Measurements from ENCODE around the gene ABCC4.

The ABCC4 gene

DNA sequence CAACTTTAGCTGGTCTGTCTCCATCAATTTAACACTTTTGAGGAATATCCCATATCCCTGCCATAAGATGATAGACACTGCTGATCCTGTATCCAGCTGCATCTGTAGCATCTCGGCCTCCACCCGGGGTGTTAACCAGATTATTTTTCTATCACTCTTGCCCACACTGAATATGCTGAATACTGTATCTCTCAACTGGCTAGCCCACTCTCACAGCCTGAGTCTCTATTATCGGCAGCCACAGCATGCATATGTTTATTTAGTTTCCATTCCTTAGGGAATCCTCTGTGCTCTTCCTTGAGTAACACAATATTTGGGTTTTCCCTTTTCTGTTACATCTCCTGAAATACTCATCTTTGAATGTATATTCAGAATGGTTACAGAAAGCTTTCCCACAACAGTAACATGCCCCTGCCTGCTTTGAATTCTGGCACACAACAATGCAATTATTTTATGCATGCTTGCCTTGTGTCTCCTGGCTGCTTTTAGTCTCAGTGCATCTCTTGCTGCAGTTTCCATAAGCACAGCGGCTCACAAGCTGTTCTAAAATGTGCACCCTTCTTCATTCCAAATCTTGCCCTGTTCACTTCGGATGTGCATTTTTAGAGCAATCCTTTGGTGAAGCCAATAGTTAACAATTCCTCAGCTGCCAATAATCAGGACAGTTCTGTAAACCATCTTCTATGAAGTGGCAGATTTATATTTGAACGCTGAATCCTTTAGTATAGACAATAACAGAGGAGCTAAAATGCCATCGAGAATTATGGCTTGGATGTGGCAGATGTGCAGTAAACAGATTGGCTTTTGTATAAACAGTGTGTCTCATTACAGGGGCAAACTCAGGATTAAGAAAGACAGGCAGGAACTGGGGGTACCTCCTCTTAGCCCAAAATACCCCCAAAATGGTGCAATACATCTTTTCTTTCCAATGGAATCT, 327.0 kb downstream of the ABCC4 start:
- Mint-ChIP-seq H3K27me3 (peaks cover 9% of the 10 kb centered on the region), H3K36me3 (no peaks in the 10 kb centered on the region), H3K4me1 (ENCODE audit: low read depth) (no peaks in the 10 kb centered on the region), H3K4me3 (no peak overlapping the region), H3K9me3 (ENCODE audit: low read depth) (no peaks in the 10 kb centered on the region), H3K27ac (no peak overlapping the region)

- peaks cover 6% of the 10 kb centered on the region for H3K4me1 Mint-ChIP-seq (ENCODE audit: low read depth)
Measured at GRCh38 chr13:94972262-94972661, 329.0 kb downstream of the ABCC4 start.

More at GRCh38 chr13:94972262-94972661, 329.0 kb downstream of the ABCC4 start:
- H3K4me3 Mint-ChIP-seq = no peak overlapping the region
- peaks cover 10% of the 10 kb centered on the region for H3K27me3 Mint-ChIP-seq
- no peaks in the 10 kb centered on the region for H3K36me3 Mint-ChIP-seq
- no peak overlapping the region for H3K27ac Mint-ChIP-seq
- no peaks in the 10 kb centered on the region for H3K9me3 Mint-ChIP-seq (ENCODE audit: low read depth)

All from activated naive CD8-positive, alpha-beta T cell (primary cell).